Activated CD4-positive, CD25-positive, alpha-beta regulatory T cell treated with anti-CD3 and anti-CD28 coated beads, Interleukin-2, amount 50 U/mL, for 24 hours (primary cell): ENCODE measurements around the gene SPRED2.

Source experiments
- ATAC-seq, 2 donors: fragments of 150-1000 bp; cut with Tn5 transposase; one replicate each; pipeline ENCODE4 v1.10.0; 2021; ENCODE audit warnings: mild to moderate bottlenecking in 1 of 2, moderate library complexity in 1 of 2

SPRED2 gene

DNA sequence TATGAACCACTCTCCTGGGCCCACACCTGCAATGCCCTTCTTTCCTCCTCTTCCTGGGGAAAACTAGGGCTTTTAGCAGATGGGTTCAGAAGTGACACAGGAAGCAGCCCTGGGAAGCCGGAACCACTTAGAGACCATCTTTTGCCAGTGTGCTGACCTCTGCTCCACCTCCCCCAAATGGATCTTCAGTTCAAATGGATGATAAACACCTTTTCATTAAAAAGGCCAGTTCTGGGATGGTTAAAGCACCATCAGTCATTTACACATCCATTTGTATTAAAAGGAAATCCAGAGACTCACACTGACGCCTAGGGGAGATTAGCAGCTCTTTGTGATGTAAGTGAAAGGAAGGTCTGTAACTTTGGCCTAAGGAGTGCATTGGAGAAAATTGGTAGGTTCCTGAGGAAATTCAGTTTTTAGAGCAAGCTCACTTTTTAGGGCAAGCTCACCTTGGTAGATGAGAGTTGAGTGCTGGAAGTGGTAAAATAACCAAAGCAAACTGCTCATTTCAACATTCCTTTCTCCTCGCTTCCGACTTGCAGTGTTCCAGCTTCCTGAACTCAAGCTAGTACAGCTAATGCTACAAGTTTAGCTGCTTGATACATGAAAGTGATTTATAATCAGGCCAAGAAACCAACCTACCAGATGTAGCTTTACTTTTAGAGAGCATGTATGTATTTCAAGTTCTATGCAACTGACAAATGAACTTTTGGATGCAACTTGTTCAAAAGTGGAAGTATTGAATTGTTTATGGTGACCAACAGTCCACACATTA lies 157.1 kb downstream of the SPRED2 start:
- ATAC-seq: no peak

DNA sequence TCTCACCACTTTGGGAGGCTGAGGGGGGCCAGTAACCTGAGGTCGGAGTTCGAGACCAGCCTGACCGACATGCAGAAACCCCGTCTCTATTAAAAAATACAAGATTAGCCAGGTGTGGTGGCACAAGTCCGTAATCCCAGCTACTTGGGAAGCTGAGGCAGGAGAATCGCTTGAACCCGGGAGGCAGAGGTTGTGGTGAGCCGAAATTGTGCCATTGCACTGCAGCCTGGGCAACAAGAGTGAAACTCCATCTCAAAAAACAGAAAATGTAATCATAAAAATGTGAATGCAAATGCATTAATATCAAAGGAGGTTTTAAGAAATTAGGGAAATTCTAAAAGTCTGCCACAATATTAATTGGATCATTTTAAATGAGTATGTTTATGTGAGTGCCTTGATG lies 159.1 kb downstream of the SPRED2 start:
- ATAC-seq: no peak

- ATAC-seq: no peak
Observed at GRCh38 chr2:65268957-65269356, 163.4 kb downstream of the SPRED2 start.

- no peak for ATAC-seq
Observed at GRCh38 chr2:65267008-65267407, 165.4 kb downstream of the SPRED2 start.

- ATAC-seq: no peak
Observed at GRCh38 chr2:65265671-65266045, 166.7 kb downstream of the SPRED2 start.

- no peak for ATAC-seq
Observed at GRCh38 chr2:65264821-65265670, 167.4 kb downstream of the SPRED2 start.

- ATAC-seq: no peak
Observed at GRCh38 chr2:65263986-65264385, 168.4 kb downstream of the SPRED2 start.

DNA sequence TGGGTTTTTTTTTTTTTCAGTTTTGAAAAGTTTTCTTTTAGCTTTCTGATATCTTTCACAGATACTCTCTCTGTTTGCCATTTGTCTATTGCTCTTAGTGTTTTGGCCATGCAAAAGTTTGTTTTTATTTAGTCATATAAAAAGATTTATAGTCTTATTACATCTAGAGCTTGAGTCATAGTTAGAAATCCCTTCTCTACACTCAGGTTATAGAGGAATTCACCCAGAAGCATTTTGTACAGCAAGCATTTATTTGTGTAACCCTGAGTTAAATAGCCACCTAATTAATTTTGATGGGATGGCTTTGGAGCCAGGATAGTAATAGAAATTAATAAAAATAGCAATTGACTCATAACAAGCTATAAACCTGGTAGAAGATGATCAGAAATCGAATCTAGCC lies 169.1 kb downstream of the SPRED2 start:
- no peak for ATAC-seq

DNA sequence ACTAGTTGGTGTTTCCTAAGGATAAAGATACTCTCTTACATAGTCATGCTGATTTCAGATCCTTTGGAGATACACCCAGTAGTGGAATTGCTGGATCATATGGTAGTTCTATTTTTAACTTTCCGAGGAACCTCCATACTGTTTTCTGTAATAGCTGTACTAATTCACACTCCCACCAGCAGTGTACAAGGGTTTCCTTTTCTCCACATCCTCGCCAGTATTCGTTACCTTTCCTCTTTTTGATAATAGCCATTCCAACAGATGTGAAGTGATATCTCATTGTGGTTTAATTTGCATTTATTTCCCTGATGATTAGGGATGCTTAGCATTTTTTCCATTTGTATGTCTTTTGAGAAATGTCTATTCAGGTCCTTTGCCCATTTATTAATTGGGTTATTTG lies 170.7 kb downstream of the SPRED2 start:
- no peak for ATAC-seq
